ENCODE results near the gene PRDM15.

GRCh38 chr21:41764558-41765419, 114.4 kb downstream of the PRDM15 start:
- no peak for TF ChIP-seq CTCF (IDR thresholded peaks at IDR 0.05; ENCODE audit: low read depth, low read length)
- no peak for TF ChIP-seq EZH2phosphoT487 (IDR thresholded peaks at IDR 0.05; ENCODE audit: low read depth)

All from OCI-LY3 (cell line).